ENCODE data around the gene DIPK2A. TPM values are rescaled to one million over a fixed set of nuclear protein-coding genes. Genes with fewer than 3 reads are reported as not detected.
A peak's percentile ranks its signal among the peaks of the same experiment; 100 is the strongest.

Gene DIPK2A
- total RNA-seq, 1 donor from 2014 or later, result 6.3 TPM

DNA sequence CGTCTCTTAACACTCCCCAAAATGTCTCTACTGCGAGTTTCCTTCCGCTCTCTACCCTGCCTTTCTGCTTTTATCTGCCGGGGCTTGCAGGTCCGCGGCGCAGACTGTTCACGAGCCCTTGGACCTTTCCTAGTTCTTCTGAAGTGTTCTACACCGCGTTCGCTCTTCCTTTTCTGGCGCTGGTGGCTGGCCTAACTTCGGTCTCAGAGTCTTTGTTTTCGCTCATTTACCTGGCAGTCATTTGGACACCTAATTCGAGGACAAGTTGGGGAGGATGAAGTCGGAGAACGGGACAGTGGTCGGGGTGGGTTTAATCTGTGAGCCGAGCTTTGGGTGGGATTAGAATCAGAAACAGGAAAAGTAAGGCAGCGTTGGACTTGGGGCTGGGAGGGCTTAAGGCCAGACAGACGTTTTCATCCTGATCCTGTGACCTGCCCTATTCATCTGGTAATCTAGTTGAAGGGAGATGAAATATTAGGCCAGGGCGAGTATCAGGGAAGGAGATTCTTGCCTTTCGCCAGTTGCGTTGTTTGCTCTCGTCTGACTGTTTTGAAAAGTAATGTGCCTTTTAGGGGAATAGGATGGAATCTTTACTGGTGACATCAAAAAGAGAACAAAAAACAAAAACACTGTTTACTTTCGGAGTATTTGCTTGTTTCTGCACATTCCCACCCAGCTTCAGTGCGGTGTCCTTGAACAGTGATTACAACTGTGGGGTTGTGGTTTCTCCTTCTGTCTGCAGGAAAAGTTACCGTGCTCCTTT, 1.8 kb downstream of the DIPK2A start:
- ATAC-seq (peak; percentile 30), DNase-seq (no peak)
- intact Hi-C loops (cut with micrococcal nuclease), result no loop called here

DNA sequence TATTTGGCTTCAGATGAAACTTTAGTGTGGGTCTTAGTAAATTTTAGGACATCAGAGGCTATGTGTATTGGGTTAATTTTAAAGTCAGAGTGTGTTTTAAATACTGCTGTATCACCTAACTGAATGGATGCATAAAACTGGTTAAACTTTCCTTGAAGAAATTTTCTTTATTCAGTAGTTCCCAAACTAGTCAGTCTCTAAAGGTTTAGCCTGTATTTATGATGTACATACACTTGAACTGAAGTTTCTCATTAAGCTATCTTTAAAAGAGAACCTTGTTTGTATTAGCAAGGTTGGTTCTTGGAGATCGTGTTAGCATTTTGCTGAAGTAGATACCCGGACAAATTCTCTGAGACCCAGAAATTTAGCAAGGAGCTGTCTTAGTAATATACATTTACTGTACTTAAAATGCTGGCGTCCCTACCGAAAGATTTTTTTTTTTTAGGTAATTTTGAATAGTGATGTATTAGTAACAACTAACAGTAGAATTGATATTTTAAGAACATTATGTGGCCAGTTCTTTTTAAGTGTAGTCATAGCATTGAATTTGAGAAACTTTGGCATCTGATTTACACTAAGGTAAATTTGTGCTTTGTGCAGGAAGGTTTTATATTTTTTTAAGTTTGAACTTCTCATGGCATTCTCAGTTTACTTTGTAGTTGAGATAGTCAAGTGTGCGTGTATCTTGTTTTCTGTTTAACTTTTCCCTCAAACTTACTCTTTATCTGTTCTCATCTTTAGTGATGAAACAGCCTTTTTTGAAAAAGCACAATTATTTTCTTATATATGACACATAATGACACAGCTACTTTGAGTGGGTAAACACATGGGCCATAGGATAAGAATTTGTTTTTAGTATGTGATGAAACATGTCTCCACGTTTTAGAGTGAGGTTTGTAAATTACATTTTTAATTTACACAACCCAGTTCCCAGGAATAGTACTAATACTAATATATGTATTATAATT, 2.9 kb downstream of the DIPK2A start:
- no peak for ATAC-seq
- DNase-seq, result no peak
- intact Hi-C loops (cut with micrococcal nuclease), result no loop called here

DNA sequence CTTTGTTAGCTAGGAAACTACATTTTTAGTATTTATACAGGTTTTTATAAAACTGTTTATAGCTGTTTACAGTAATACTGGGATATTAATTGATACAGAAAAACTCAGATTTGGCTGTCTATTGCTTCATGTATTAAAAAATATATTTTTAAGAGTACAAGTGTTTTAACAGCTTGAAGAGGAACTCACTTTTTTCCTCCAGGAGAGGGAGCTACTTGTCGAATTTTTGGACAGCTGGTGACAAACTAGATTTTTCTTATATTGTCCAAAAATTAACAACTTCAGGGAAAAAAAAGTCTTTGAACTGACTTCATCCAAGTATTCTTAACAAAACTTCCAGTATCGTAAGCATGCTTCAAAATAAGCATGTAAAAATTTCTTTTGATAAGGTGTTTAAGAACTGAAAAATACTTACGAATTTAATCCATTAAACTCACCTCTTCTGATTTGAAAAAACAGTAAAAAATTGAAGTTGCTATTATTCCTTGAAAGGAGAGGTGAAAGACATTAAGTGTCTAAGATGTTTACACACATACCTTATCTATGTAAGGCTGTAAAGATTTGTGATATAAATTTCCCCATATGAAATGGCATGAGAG, 4.0 kb downstream of the DIPK2A start:
- intact Hi-C loops (cut with micrococcal nuclease), result no loop called here
- no peak for DNase-seq
- ATAC-seq, result no peak

DNA sequence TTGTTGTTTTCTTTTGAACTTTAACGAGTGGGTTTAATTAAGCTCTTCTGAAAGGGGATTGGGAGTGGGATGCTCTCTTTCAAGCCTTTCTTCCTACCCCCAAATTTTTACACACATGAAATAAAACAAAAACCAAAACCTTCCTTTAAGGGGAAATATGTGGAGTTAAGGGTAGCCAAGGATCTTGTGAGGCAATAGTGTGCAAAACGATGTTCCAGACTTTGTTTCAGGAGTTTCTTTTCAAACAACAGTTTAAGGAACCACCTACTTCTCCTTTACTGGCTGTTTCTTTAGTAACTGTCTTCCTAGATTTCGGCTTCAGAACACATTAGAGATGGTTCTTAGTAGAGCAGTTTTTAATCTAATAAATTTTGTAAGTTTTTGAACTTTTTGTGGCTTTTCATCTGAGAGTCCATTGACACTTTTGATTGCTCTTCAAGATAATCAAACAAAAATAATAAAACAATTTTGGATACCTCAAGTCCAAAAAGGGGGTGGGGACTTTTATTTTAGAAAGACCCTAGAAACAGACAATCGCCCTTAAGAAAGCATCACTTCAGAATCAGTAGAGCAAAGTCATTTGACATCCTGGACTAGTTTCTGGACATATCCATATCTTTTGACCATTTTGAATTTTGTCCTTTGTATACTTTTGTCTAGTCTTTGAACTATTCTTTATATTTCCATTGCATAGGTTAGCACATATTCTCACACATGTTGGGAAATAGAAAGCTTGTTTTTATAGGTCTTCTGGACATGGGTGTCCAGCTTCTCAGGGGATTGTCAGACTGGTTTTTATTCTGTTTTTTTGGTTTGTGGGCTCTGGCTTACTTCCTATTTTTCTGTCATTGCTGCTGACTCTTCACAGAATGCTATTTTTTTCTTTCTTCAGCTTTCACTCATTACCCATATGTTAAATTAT, 6.0 kb downstream of the DIPK2A start:
- DNase-seq (no peak), ATAC-seq (no peak)
- intact Hi-C loops (cut with micrococcal nuclease), result no loop called here

DNA sequence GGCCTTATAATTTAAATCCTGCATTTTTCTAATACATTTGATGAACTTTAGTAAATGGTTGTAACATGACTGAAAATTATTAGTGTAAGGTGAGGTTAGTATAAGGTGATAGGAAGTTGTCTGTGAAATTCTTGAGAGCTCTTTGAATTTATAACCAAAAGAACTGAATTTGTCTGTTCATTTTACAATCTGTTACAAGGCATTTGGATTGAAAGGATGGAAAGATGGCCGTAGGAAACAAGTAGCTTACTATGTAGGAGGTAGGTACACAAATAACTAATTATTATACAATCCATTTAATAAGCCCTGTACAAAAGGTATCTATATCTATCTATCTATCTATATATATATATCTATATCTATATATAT, 6.6 kb downstream of the DIPK2A start:
- DNase-seq (no peak), ATAC-seq (no peak)
- intact Hi-C loops (cut with micrococcal nuclease), result no loop called here

DNA sequence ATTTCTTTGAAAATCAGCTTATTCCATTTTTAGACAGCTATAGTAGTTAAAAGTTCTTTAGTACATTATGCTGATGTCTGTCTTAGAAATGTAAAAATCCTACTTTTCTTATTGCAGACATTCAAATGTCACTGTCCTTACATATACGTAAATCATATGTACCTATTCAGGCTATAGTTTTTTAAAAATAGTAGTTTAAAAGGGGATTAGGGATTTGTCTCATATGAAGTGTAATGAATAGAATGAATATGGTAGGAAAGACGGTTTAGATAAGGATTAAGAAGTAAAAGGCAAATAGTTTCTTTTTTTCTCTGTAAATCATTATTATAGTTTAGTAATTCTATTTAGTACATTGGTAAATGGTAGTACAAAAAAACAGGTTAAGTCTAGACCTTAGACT, 7.4 kb downstream of the DIPK2A start:
- DNase-seq (no peak), ATAC-seq (no peak)
- intact Hi-C loops (cut with micrococcal nuclease), result no loop called here

DNA sequence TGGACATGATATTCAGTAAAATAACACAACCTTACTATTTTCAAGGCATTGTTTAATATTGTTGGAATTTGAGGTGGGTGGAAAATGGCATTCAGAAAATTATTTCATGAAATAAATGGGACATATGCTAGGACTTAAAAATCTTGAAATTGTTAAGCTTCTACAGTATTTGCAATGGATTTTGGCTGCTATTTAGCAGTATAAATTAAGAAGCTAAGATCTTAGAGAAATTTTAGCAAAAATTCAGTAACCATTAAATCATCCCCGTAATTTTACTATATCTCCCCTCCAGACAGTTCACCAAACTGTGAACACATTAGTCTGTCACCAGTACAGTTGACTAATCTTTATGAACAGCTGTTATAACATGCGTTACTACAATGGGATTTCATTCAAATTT, 8.2 kb downstream of the DIPK2A start:
- intact Hi-C loops (cut with micrococcal nuclease), result no loop called here
- no peak for DNase-seq

DNA sequence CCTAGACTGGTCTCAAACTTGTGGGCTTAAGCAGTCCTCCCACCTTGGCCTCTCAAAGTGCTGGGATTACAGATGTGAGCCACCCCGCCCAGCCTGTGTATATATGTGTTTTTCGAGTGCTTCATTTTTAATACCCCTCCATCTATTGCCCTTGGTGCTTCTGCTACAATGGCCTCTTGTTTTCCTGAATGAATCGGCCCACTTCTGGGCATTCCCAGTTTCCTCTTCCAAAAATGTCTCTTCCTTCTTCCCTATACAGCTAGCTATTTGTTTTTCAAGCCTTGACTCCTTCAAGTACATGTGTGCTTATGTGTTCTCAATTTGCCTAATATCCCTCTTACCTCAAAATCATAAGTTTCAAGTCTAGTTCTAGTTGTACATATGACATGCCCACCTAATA, 16.7 kb downstream of the DIPK2A start:
- DNase-seq (no peak), ATAC-seq (no peak)
- intact Hi-C loops (cut with micrococcal nuclease), result no loop called here

More for the DNA sequence above, 8.2 kb downstream of the DIPK2A start:
- ATAC-seq, result no peak

DNA sequence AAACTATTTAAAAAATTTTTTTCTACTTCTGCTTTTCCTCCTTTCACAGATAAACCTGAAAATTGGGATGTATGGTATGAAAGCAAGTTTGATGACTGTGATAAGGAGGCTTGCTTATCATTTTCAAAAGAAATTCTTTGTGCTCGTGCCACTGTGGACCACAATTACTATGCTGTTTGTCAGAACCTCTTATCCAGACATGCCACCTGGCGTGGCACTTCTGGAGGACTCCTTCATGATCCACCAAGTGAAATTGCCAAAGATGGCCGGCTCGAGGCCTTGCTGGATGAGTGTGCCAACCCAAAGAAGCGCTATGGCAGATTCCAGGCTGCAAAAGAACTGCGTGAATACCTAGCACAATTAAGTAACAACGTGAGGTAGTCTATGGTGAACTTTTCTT, 17.8 kb downstream of the DIPK2A start:
- no peak for DNase-seq
- ATAC-seq, result no peak
- intact Hi-C loops (cut with micrococcal nuclease), result no loop called here

DNA sequence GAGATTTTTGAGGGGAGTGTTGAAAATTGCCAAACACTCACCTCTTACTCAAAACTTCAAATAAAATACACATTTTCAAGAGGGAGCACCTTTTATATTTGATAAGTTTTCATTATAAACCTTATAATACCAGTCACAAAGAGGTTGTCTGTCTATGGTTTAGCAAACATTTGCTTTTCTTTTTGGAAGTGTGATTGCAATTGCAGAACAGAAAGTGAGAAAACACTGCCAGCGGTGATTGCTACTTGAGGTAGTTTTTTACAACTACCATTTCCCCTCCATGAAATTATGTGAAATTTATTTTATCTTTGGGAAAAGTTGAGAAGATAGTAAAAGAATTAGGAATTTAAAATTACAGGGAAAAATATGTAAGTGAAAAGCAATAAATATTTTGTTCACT, 20.1 kb downstream of the DIPK2A start:
- no peak for ATAC-seq
- intact Hi-C loops (cut with micrococcal nuclease), result no loop called here
- no peak for DNase-seq

DNA sequence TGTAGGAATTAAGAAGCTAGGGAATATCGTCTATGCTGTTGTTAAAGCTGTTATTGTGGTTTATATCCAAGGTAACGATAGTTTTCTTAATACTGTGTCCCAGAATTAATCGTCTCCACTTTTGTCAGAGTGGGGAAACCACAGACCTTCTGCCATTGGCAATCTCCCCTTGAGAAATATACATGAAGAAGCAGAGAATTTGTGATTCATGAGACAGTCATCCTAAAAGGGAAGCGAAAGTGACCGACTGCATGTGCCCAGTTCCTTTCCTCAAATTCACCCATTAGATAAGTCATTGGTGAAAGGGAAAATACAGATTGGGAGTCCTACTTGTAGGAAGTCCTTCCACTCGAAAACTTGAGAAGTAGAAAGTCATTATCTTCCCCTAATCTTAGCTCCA, 26.6 kb downstream of the DIPK2A start:
- ATAC-seq (no peak), DNase-seq (no peak)
- intact Hi-C loops (cut with micrococcal nuclease), result no loop called here

DNA sequence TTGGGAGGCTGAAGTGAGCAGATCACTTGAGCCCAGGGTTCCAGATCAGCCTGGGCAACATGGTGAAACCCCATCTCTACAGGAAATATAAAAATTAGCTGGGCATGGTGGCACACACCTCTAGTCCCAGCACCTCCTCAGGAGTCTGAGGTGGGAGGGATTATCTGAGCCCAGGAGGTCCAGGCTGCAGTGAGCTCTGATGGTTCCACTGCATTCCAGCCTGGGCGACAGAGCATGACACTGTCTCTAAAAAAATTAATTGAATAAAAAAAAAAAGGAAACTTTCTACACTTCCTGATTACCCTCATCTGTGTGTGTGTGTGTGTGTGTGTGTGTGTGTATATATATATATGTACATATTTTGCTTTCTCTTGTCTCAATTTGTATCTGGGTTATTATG, 31.4 kb downstream of the DIPK2A start:
- ATAC-seq, result no peak
- DNase-seq, result no peak

DNA sequence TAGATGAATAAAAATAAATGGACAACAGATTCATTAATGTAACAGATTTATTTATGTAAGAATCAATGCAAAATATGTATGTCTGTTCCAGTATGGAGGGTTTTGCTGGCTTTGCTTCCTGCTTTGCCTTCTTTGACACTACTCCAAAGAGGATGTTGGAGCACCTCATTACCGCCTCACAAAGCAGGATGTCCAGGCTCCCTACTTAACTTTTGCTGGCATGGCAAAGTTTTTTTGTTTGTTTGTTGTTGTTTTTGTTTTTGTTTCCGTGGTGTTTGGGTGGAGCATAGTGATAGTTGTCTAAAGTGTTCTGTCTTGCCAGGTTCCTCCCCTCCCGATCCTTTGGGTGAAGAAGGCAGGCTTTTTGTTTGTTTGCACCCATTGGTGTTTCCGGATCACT, 38.7 kb downstream of the DIPK2A start:
- ATAC-seq, result no peak
- no peak for DNase-seq
- intact Hi-C loops (cut with micrococcal nuclease), result no loop called here

More for the DNA sequence above, 31.4 kb downstream of the DIPK2A start:
- intact Hi-C loops (cut with micrococcal nuclease), result no loop called here

DNA sequence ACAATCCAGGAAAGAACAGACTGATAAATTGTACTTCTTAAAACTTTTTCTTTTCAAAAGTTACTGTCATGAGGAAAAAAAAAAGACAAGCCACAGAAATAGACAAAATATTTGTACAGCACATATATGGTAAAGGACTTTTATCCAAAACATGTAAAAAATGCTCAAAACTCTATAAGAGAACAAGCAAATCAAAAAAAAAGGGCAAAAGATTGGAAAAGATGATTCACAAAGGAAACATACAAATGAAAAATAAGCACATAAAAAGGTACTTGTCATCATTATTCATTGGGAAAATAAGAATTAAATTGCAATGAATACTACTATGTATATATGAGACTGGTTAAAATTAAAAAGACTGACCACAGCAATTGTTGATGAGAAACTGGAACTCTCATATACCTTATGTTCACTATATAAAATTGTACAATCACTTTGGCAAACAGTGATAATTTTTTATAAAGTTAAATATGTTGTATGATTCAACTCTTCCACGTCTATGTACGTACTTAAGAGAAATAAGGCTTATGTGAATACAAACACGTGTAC, 39.7 kb downstream of the DIPK2A start:
- no peak for DNase-seq
- ATAC-seq, result no peak
- intact Hi-C loops (cut with micrococcal nuclease), result no loop called here

DNA sequence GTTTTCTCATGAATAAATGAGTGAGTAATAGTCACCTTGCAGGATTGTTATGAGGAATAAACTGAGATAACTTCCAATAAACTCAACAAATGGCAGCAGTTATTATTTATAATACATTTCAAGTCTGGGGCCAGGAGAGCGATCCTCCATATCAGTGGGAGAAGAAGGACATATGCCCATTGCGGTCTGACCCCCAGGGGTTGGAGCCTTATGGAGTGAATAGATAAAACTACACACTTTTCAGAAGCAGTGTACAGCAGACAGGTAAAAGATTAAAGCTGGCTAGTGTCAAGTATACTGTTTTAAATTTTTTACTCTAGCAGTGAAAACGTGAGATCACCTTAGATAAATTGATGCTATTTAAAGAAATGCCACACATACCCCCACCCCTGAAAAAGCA, 43.5 kb downstream of the DIPK2A start:
- DNase-seq (no peak), ATAC-seq (no peak)
- intact Hi-C loops (cut with micrococcal nuclease), result no loop called here

DNA sequence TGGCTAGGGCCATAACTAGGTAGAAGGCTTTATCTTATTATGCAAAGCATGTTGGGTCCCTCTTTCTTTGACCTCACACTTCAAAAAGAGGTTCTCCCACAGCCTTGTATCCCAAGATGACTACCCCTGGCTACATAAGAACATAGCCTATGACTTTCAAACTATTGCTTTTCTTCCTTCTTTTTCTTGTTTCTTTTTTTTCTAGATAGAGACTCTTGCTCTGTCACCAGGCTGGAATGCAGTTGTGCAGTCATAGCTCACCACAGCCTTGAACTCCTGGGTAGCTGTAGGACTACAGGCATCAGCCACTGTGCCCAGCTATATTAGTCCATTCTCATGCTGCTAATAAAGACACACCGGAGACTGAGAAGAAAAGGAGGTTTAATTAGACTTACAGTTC, 47.2 kb downstream of the DIPK2A start:
- no peak for ATAC-seq
- DNase-seq, result no peak
- intact Hi-C loops (cut with micrococcal nuclease), result no loop called here
